MM.1S (cell line): ENCODE measurements around the gene NEURL3.

Source experiments
- DNase-seq: peaks from one replicate; pipeline ENCODE4 v3.0.0-alpha.2; 2015
- H2AFZ ChIP-seq: fragments of 300-600 bp; sonication (generic); 2 replicates; pipeline ENCODE4 v1.6.0; 2016; ENCODE audit warnings: antibody characterized with exemption, low read length
- H3F3A ChIP-seq: fragments of 300-600 bp; sonication (generic); 2 replicates; pipeline ENCODE4 v1.6.1; 2016; ENCODE audit warnings: mild to moderate bottlenecking, antibody characterized with exemption, low read length, moderate library complexity, mixed read lengths; ENCODE audit not compliant: insufficient read depth
- H3K27ac ChIP-seq: fragments of 300-600 bp; sonication (generic); 2 replicates; pipeline ENCODE4 v1.5.1; 2016; ENCODE audit warnings: mild to moderate bottlenecking, low read length
- H3K27me3 ChIP-seq: fragments of 300-600 bp; sonication (generic); replicated peaks from 2 replicates; pipeline ENCODE4 v1.6.0; 2016; ENCODE audit warnings: low read length; ENCODE audit not compliant: insufficient read depth
- H3K36me3 ChIP-seq: fragments of 300-600 bp; sonication (generic); replicated peaks from 2 replicates; pipeline ENCODE4 v1.6.1; 2016; ENCODE audit warnings: mild to moderate bottlenecking, low read length, mixed read lengths; ENCODE audit not compliant: insufficient read depth
- H3K4me1 ChIP-seq: fragments of 300-600 bp; sonication (generic); 2 replicates; pipeline ENCODE4 v1.6.1; 2016; ENCODE audit warnings: low read length, mixed read lengths
- H3K4me2 ChIP-seq: fragments of 300-600 bp; sonication (generic); 2 replicates; pipeline ENCODE4 v1.6.0; 2016; ENCODE audit warnings: low read depth, low read length
- H3K4me3 ChIP-seq: fragments of 300-600 bp; sonication (generic); 2 replicates; pipeline ENCODE4 v1.5.1; 2016; ENCODE audit warnings: low read length, mixed read lengths
- H3K79me2 ChIP-seq: fragments of 300-600 bp; sonication (generic); 2 replicates; pipeline ENCODE4 v1.6.1; 2016; ENCODE audit warnings: mixed run types, low read length, mixed read lengths
- H3K9ac ChIP-seq: fragments of 300-600 bp; sonication (generic); 2 replicates; pipeline ENCODE4 v1.6.1; 2016; ENCODE audit warnings: low read length, mixed read lengths
- H3K9me2 ChIP-seq: fragments of 300-600 bp; sonication (generic); replicated peaks from 2 replicates; pipeline ENCODE4 v1.6.1; 2016; ENCODE audit warnings: mild to moderate bottlenecking, low read length, mixed read lengths; ENCODE audit not compliant: insufficient read depth
- H3K9me3 ChIP-seq: fragments of 300-600 bp; sonication (generic); replicated peaks from 2 replicates; pipeline ENCODE4 v1.6.1; 2016; ENCODE audit warnings: mild to moderate bottlenecking, low read length, mixed read lengths; ENCODE audit not compliant: insufficient read depth
- H4K20me1 ChIP-seq: fragments of 300-600 bp; sonication (generic); 2 replicates; pipeline ENCODE4 v1.6.1; 2016; ENCODE audit warnings: mild to moderate bottlenecking, low read length, moderate library complexity, mixed read lengths; ENCODE audit not compliant: insufficient read depth
- CTCF ChIP-seq: fragments of 300-600 bp; sonication (generic); IDR thresholded peaks from 2 replicates; pipeline ENCODE4 v1.5.1; 2016; ENCODE audit warnings: antibody characterized with exemption, low read length, mixed read lengths
- EZH2 ChIP-seq: fragments of 300-600 bp; sonication (generic); optimal IDR thresholded peaks from 2 replicates; pipeline ENCODE3; 2017; ENCODE audit warnings: low read depth, mild to moderate bottlenecking, antibody characterized with exemption, low read length, mixed read lengths
- EZH2phosphoT487 ChIP-seq: fragments of 300-600 bp; sonication (generic); IDR thresholded peaks from 2 replicates; pipeline ENCODE4 v1.6.1; 2018; ENCODE audit warnings: antibody characterized with exemption, low read length

NEURL3 gene

GRCh38 chr2:96449174-96449573 is 56.0 kb downstream of the NEURL3 start:
- no peak overlapping the region for H3K27ac ChIP-seq
- DNase-seq: no peak
- no peaks in the 10 kb centered on the region for H3K4me1 ChIP-seq
- H3K9me3 ChIP-seq: no peaks in the 10 kb centered on the region
- H3K79me2 ChIP-seq: no peaks in the 10 kb centered on the region
- no peak overlapping the region for H3K4me3 ChIP-seq
- no peaks in the 10 kb centered on the region for H3K36me3 ChIP-seq
- no peak for TF ChIP-seq CTCF
- no peak for TF ChIP-seq EZH2phosphoT487
- TF ChIP-seq EZH2: no peak
- H3K9me2 ChIP-seq: no peaks in the 10 kb centered on the region
- no peak overlapping the region for H2AFZ ChIP-seq
- H4K20me1 ChIP-seq: no peaks in the 10 kb centered on the region
- H3K9ac ChIP-seq: no peak overlapping the region
- H3F3A ChIP-seq: no peaks in the 10 kb centered on the region
- no peak overlapping the region for H3K4me2 ChIP-seq
- H3K27me3 ChIP-seq: no peaks in the 10 kb centered on the region

- Histone ChIP-seq H3K4me1 (no peaks in the 10 kb centered on the region), H3K4me3 (no peak overlapping the region), H3K27ac (no peak overlapping the region), H3K9me2 (no peaks in the 10 kb centered on the region), H4K20me1 (no peaks in the 10 kb centered on the region), H3K9ac (no peak overlapping the region), H3K79me2 (no peaks in the 10 kb centered on the region), H3K27me3 (no peaks in the 10 kb centered on the region), H3F3A (no peaks in the 10 kb centered on the region), H2AFZ (no peak overlapping the region), H3K36me3 (no peaks in the 10 kb centered on the region), H3K4me2 (no peak overlapping the region), H3K9me3 (no peaks in the 10 kb centered on the region)
- TF ChIP-seq EZH2phosphoT487 (no peak), CTCF (no peak), EZH2 (no peak)
- DNase-seq: no peak
These were observed 57.4 kb downstream of the NEURL3 start for GRCh38 chr2:96447726-96448125.
